A549 (cell line): Measurements from ENCODE around the gene NGF. TPM values are rescaled to one million over a fixed set of nuclear protein-coding genes. Genes with fewer than 3 reads are reported as not detected.
"Not testable (repeated sequence)": the region's sequence is repeated elsewhere in the genome, so short reads cannot be mapped to it uniquely, and the experiment has no call there.

Experiments used
- ATAC-seq, 2 experiments: fragments of 200-7000 bp in 1 of 2; fragments of >200 bp in 1 of 2; cut with Nextera tagmentation in 1 of 2; cut with Tn5 transposase in 1 of 2; 3 replicates each; pipeline versions ENCODE4 v1.8.0 to v1.9.1; 2018 to 2020; ENCODE audit warnings: mild to moderate bottlenecking in 1 of 2, moderate library complexity in 1 of 2
- CTCF ChIA-PET: fragments of 300-600 bp; sonication (Branson Sonifier 250); formaldehyde crosslinking; extraction: SDS; loops from one replicate; lab custom pipeline; 2021; ENCODE audit warnings: antibody characterized with exemption, inconsistent platforms; lab: Yijun Ruan, JAX
- POLR2A ChIA-PET: fragments of 350-600 bp; formaldehyde crosslinking; extraction: SDS; loops from one replicate; lab custom pipeline; 2021; ENCODE audit warnings: antibody characterized with exemption, inconsistent platforms; lab: Yijun Ruan, JAX
- DNase-seq, 2 experiments: peaks; one replicate each; pipeline versions ENCODE4 v3.0.0 to v3.0.0-alpha.2; 2011 to 2016; ENCODE audit warnings: low read depth in 1 of 2, low spot score in 1 of 2
- FAIRE-seq: peaks from 2 replicates; lab custom pipeline; 2011; peaks lifted over from hg19 to GRCh38; lab: Jason Lieb, UNC
- H3K27ac ChIP-seq, 2 experiments: fragments of >200 bp; sonication (Bioruptor Twin); formaldehyde crosslinking; 3 replicates each; pipeline ENCODE4 v1.5.1; 2016 to 2017
- H3K4me1 ChIP-seq: fragments of >200 bp; sonication (Bioruptor Twin); formaldehyde crosslinking; 3 replicates; pipeline ENCODE4 v1.6.1; 2016
- H3K4me2 ChIP-seq: fragments of >200 bp; sonication (Bioruptor Twin); formaldehyde crosslinking; 3 replicates; pipeline ENCODE4 v1.6.1; 2016
- H3K4me3 ChIP-seq: fragments of >200 bp; sonication (Bioruptor Twin); formaldehyde crosslinking; 3 replicates; pipeline ENCODE4 v1.5.1; 2016
- H3K9me3 ChIP-seq: fragments of >200 bp; sonication (Bioruptor Twin); formaldehyde crosslinking; 3 replicates; pipeline ENCODE4 v1.6.1; 2016
- BHLHE40 ChIP-seq: IDR thresholded peaks from 2 replicates; pipeline ENCODE4 v1.6.1; 2012; ENCODE audit warnings: low read depth, low read length, inconsistent platforms
- CHD4 ChIP-seq: fragments of 200-600 bp; sonication (generic); IDR thresholded peaks from 2 replicates; pipeline ENCODE4 v1.6.1; 2016; ENCODE audit warnings: antibody characterized with exemption, mild to moderate bottlenecking, borderline replicate concordance
- EHF ChIP-seq: fragments of 250-450 bp; sonication (Bioruptor Pico); IDR thresholded peaks from 2 replicates; pipeline ENCODE4 v1.5.0; 2020; ENCODE audit warnings: mild to moderate bottlenecking
- FOSB ChIP-seq: fragments of 250-450 bp; sonication (Bioruptor Pico); IDR thresholded peaks from 2 replicates; pipeline ENCODE4 v1.5.0; 2020; ENCODE audit warnings: mild to moderate bottlenecking, moderate library complexity
- GATA3 ChIP-seq: IDR thresholded peaks from 2 replicates; pipeline ENCODE4 v1.6.1; 2012; ENCODE audit warnings: borderline replicate concordance
- HOXB5 ChIP-seq: fragments of 250-450 bp; sonication (Bioruptor Pico); IDR thresholded peaks from 2 replicates; pipeline ENCODE4 v1.5.0; 2020; ENCODE audit warnings: mild to moderate bottlenecking, moderate library complexity
- RFX5 ChIP-seq: fragments of 450-650 bp; IDR thresholded peaks from 2 replicates; pipeline ENCODE4 v1.7.1; 2014; ENCODE audit warnings: antibody characterized with exemption, mild to moderate bottlenecking, moderate library complexity
- TP53 ChIP-seq: fragments of 250-450 bp; sonication (Bioruptor Pico); IDR thresholded peaks from 2 replicates; pipeline ENCODE4 v1.5.0; 2021; ENCODE audit warnings: mild to moderate bottlenecking, moderate library complexity
- ZFP36 ChIP-seq: fragments of 450-650 bp; IDR thresholded peaks from 2 replicates; pipeline ENCODE4 v1.6.1; 2014; ENCODE audit warnings: borderline replicate concordance; ENCODE audit not compliant: partially characterized antibody
- WGBS: methylation state at CpG from one replicate; pipeline ENCODE4 v1.1.6; 2017; ENCODE audit errors: missing lambda C conversion rate; 5-methylcytosine and 5-hydroxymethylcytosine counted together
- polyA plus RNA-seq, 4 experiments: library from polyadenylated mRNA; depleted of rRNA in 3 of 4; stranded (reverse); fragments of >200 nt; fragmentation: RNase III in 1 of 4; extraction: RNeasy Plus Mini Kit Qiagen cat#74134 plus additional on column Dnase treatment in 1 of 4; gene quantifications; 2 replicates in 3 of 4; 3 replicates in 1 of 4; pipeline ENCODE4 v1.2.3, GENCODE V29; 2011 to 2017
- TF ChIP-seq, protein P1 (sequence below): fragments of 250-450 bp; sonication (Bioruptor Pico); IDR thresholded peaks from 2 replicates; pipeline ENCODE4 v1.5.0; 2020; ENCODE audit warnings: low read depth, mild to moderate bottlenecking, moderate library complexity
- TF ChIP-seq, protein P2 (sequence below): fragments of 450-650 bp; IDR thresholded peaks from 2 replicates; pipeline ENCODE4 v1.6.1; 2014; ENCODE audit warnings: antibody characterized with exemption

NGF gene
- polyA plus RNA-seq, 2 of the 4 experiments (the other 2 are of a cell fraction), result 0.71 to 1.6 TPM

DNA sequence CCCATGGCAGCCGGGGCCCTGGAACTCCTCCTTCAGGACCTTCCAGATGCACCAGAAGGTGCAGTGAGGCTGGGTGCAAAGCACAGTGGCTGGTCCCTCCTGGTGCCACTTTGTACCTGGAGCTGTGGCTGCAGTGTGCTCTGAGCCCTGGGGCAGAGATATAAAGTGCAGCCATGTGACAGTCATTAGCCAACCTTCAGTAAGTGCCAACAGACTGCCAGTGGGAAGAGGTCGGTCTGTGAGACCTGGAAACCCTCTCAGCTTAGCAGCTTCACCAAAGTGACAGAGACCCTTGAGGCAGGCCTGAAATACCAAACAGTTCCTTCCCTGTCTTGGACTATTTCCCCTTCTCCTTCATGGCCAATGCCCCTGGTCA is 26.7 kb upstream of the NGF start:
- DNase-seq (no peak), ATAC-seq (no peak), FAIRE-seq (no peak)
- WGBS, result 40% methylated on average over 2 of the region's 2 CpGs
- H3K9me3 ChIP-seq, result no peaks in the 10 kb centered on the region
- H3K4me2 ChIP-seq, result no peak overlapping the region
- no peaks in the 10 kb centered on the region for H3K4me1 ChIP-seq
- TF ChIP-seq BHLHE40 (no peak), ZFP36 (no peak), TP53 (no peak), GATA3 (no peak), CHD4 (no peak)
- TF ChIP-seq, protein P1, sequence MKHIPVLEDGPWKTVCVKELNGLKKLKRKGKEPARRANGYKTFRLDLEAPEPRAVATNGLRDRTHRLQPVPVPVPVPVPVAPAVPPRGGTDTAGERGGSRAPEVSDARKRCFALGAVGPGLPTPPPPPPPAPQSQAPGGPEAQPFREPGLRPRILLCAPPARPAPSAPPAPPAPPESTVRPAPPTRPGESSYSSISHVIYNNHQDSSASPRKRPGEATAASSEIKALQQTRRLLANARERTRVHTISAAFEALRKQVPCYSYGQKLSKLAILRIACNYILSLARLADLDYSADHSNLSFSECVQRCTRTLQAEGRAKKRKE (CRISPR knock-in tag), result no peak
- TF ChIP-seq, all 56 proteins: peak for 0
- POLR2A ChIA-PET, result no interaction called here
- Histone ChIP-seq H3K4me3 (no peak overlapping the region), H3K27ac (no peak overlapping the region)
- CTCF ChIA-PET, result no interaction called here

DNA sequence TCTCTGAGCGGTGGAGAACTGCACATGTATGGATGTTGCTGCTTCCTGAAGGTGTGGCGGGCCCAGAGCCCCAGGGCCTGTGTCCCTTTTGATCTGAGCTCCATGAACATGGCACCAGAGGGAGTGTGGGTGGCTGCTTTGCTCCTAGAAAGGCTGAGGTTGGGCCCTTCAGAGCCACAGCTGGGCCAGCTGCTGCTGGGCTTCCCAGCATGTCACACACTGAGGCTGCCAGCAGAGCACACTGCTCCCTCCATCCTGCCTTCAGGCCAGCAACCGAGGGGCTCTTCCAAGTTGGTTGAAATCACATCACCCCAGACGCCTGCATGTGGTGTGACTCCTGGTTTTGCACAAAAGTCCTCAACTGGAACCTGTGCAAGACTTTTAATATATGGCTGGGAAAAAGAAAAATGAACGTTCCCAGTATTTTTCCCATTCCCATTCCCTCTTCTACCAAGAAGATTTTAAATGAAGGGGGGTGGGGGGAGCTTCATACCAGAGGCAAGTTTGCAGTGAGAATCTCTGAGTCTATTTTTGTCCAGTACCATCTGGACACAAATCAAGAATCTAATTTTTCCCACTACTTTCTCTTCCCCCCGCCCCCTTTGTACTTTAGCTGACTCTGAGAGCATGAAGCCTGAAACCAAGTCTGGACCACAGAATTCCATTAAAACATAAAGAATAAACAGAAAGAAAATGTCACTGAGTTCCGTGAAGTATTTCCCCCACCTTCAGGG is 26.2 kb upstream of the NGF start:
- WGBS, result 67% methylated on average over 3 of the region's 7 CpGs
- FAIRE-seq, result no peak
- no peak for ATAC-seq
- no peak for TF ChIP-seq FOSB (CRISPR knock-in tag)
- no peak for DNase-seq
- Histone ChIP-seq H3K4me2 (no peak overlapping the region), H3K9me3 (no peaks in the 10 kb centered on the region), H3K4me1 (no peaks in the 10 kb centered on the region), H3K4me3 (no peak overlapping the region), H3K27ac (no peak overlapping the region)
- CTCF ChIA-PET, result no interaction called here
- POLR2A ChIA-PET, result no interaction called here

DNA sequence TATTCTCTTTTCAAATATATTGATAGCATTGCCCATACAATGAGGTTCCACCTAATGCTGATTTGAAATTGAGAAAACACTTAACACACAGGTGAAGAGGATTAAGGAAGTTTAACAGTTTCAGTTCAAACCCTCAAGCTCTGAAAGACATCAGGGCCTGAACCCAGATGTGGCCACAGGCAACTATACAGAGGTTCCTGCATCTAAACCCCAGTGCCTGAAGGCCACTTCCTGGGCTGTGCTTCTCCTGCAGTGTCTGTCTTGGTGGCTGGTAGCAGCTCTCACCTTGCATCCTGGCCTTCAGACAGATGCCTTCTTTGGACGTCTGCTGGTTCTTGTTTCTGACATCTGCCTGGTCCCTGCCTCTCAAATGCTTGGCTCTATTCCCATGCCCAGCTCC is 25.1 kb upstream of the NGF start:
- TF ChIP-seq, protein P2, sequence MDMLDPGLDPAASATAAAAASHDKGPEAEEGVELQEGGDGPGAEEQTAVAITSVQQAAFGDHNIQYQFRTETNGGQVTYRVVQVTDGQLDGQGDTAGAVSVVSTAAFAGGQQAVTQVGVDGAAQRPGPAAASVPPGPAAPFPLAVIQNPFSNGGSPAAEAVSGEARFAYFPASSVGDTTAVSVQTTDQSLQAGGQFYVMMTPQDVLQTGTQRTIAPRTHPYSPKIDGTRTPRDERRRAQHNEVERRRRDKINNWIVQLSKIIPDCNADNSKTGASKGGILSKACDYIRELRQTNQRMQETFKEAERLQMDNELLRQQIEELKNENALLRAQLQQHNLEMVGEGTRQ, result no peak
- TF ChIP-seq HOXB5 (CRISPR knock-in tag), result no peak
- no peak for TF ChIP-seq ZFP36
- TF ChIP-seq RFX5, result no peak
- no peak for TF ChIP-seq EHF (CRISPR knock-in tag)
- TF ChIP-seq, all 56 proteins: peak for 0
- 75% methylated on average over 1 of the region's 1 CpG for WGBS
- ChIA-PET POLR2A (no interaction called here), CTCF (no interaction called here)
- Histone ChIP-seq H3K4me3 (no peak overlapping the region), H3K27ac (no peak overlapping the region), H3K4me1 (no peaks in the 10 kb centered on the region), H3K9me3 (no peaks in the 10 kb centered on the region), H3K4me2 (no peak overlapping the region)
- ATAC-seq, result no peak
- no peak for FAIRE-seq
- DNase-seq, result no peak

DNA sequence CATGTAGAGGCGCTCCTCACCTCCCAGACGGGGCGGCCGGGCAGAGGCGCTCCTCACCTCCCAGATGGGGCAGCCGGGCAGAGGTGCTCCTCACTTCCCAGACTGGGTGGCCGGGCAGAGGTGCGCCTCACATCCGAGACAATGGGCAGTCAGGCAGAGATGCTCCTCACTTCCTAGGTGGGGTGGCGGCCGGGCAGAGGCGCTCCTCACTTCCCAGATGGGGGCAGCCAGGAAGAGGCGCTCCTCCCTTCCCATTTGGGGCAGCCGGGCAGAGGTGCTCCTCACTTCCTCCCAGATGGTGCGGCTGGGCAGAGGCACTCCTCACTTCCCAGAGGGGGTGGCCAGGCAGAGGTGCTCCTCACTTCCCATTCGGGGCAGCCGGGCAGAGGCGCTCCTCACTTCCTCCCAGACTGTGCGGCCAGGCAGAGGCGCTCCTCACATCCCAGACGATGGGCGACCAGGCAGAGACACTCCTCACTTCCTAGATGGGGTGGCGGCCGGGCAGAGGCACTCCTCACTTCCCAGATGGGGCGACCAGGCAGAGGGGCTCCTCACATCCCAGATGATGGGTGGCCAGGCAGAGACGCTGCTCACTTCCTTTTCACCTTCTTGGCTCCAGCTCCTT is 22.6 kb upstream of the NGF start:
- H3K4me2 ChIP-seq, FAIRE-seq, H3K9me3 ChIP-seq, H3K27ac ChIP-seq, DNase-seq, H3K4me3 ChIP-seq, POLR2A ChIA-PET, ATAC-seq, H3K4me1 ChIP-seq, CTCF ChIA-PET: not testable (repeated sequence)
- WGBS, result 80% methylated on average over 6 of the region's 26 CpGs

DNA sequence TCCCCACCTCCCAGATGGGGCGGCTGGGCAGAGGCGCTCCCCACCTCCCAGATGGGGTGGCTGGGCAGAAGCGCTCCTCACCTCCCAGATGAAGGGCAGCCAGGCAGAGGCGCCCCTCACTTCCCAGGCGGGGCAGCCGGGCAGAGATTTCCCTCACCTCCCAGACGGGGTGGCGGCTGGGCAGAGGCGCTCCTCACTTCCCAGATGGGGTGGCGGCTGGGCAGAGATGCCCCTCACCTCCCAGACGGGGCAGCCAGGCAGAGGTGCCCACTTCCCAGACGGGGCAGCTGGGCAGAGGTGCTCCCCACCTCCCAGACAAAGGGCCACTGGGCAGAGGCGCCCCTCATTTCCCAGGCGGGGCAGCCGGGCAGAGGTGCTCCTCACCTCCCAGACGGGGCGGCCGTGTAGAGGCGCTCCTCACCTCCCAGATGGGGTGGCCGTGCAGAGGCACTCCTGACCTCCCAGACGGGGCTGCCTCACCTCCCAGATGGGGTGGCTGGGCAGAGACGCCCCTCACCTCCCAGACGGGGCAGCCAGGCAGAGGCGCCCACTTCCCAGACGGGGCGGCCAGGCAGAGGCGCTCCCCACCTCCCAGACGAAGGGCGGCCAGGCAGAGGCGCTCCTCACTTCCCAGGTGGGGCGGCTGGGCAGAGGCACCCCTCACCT is 21.9 kb upstream of the NGF start:
- POLR2A ChIA-PET, H3K27ac ChIP-seq, H3K4me1 ChIP-seq, DNase-seq, FAIRE-seq, H3K4me3 ChIP-seq, H3K9me3 ChIP-seq, CTCF ChIA-PET, H3K4me2 ChIP-seq, ATAC-seq: not testable (repeated sequence)
- 100% methylated on average over 5 of the region's 31 CpGs for WGBS
